Left lung (tissue), 10 donors: ENCODE data around the gene LRRC25. TPM values are rescaled to one million over a fixed set of nuclear protein-coding genes. Genes with fewer than 3 reads are reported as not detected.

Experiments
- ATAC-seq: fragments of 200-7000 bp; cut with Tn5 transposase; one replicate; pipeline ENCODE4 v1.9.1; 2020; ENCODE audit warnings: moderate library complexity
- DNase-seq, 4 donors: peaks; one replicate each; pipeline ENCODE4 v3.0.0-alpha.2; 2013 to 2020
- H3K27ac ChIP-seq, 2 donors: fragments of 200-600 bp; sonication (generic) in 1 of 2; one replicate each; pipeline versions ENCODE4 v1.5.0 to v1.8.0; 2020 to 2021
- H3K27me3 ChIP-seq, 2 donors: fragments of 200-600 bp; sonication (generic) in 1 of 2; one replicate each; pipeline versions ENCODE4 v1.5.0 to v1.8.0; 2020 to 2021
- H3K36me3 ChIP-seq, 2 donors: fragments of 200-600 bp; sonication (generic) in 1 of 2; one replicate each; pipeline versions ENCODE4 v1.5.0 to v1.8.0; 2020 to 2021
- H3K4me1 ChIP-seq, 2 donors: fragments of 200-600 bp; one replicate each; pipeline ENCODE4 v1.8.0; 2021
- H3K4me3 ChIP-seq, 2 donors: fragments of 200-600 bp; sonication (generic) in 1 of 2; one replicate each; pipeline versions ENCODE4 v1.5.0 to v1.8.0; 2020 to 2021; ENCODE audit warnings: mild to moderate bottlenecking in 1 of 2
- H3K9me3 ChIP-seq, 2 donors: fragments of 200-600 bp; sonication (generic) in 1 of 2; one replicate each; pipeline versions ENCODE4 v1.5.0 to v1.8.0; 2020 to 2021
- CTCF ChIP-seq, 2 donors: fragments of 200-600 bp; sonication (generic) in 1 of 2; IDR thresholded peaks; one replicate each; pipeline versions ENCODE4 v1.5.0 to v1.8.0; 2021; ENCODE audit warnings: antibody characterized with exemption in 2 of 2
- intact Hi-C, 2 donors: fragments of 100-400 bp; cut with DNase I; formaldehyde crosslinking; loops; one replicate each; pipeline versions ENCODE4 v1.11.2 to v1.14.2; 2022
- polyA plus RNA-seq, 6 donors: library from polyadenylated mRNA; unstranded; fragments of 120-200 nt; gene quantifications; one replicate each; pipeline ENCODE4 v1.2.1, GENCODE V29; 2013; ENCODE audit not compliant: insufficient read length in 6 of 6
- total RNA-seq, 2 donors: library from RNA; stranded (reverse); fragmentation: NEBNext Ultra II Directional; extraction: Animal tissue kit (Norgen Biotek cat#: 25700); gene quantifications; one replicate each; pipeline ENCODE4 v1.2.1, GENCODE V29; 2021
- donor health status: DM: no; HTN: yes; CAD: no.
- donor health status: DM: no; HTN: no; CAD: no.

The LRRC25 gene
- total and polyA plus RNA-seq, 8 donors: 1.3 to 53.7 (median 1.6) TPM

- intact Hi-C loops: no loop called here
- peaks cover 9 to 56% of the 10 kb centered on the region in 2 donors for H3K4me1 ChIP-seq
- no peak for TF ChIP-seq CTCF (IDR thresholded peaks at IDR 0.05)
- H3K27me3 ChIP-seq: peaks cover 0 to 14% of the 10 kb centered on the region in 2 donors
- H3K36me3 ChIP-seq: peaks cover 0 to 9% of the 10 kb centered on the region in 2 donors
- peak overlapping the region; percentile 19 to 48 for H3K27ac ChIP-seq
- ATAC-seq: peak; percentile 1
- H3K9me3 ChIP-seq: no peaks in the 10 kb centered on the region
- no peak overlapping the region for H3K4me3 ChIP-seq
- peak in 1 of 4 donors; percentile 70 for DNase-seq
These were observed 28.3 kb upstream of the LRRC25 start for GRCh38 chr19:18425515-18426415.

GRCh38 chr19:18424890-18425514 is 27.6 kb upstream of the LRRC25 start:
- DNase-seq: peak in 1 of 4 donors; percentile 74
- peaks cover 0 to 5% of the 10 kb centered on the region in 2 donors for H3K36me3 ChIP-seq
- H3K4me3 ChIP-seq: no peak overlapping the region
- intact Hi-C loops: no loop called here
- H3K27me3 ChIP-seq: peaks cover 0 to 19% of the 10 kb centered on the region in 2 donors
- no peak overlapping the region for H3K27ac ChIP-seq
- peaks cover 14 to 60% of the 10 kb centered on the region in 2 donors for H3K4me1 ChIP-seq
- ATAC-seq: no peak
- TF ChIP-seq CTCF (IDR thresholded peaks at IDR 0.05): no peak
- no peaks in the 10 kb centered on the region for H3K9me3 ChIP-seq

GRCh38 chr19:18424122-18424889 is 26.9 kb upstream of the LRRC25 start:
- Histone ChIP-seq H3K36me3 (peaks cover 0 to 5% of the 10 kb centered on the region in 2 donors), H3K4me3 (no peak overlapping the region), H3K4me1 (peaks cover 9 to 56% of the 10 kb centered on the region in 2 donors), H3K27ac (no peak overlapping the region), H3K27me3 (peaks cover 0 to 17% of the 10 kb centered on the region in 2 donors), H3K9me3 (no peaks in the 10 kb centered on the region)
- no peak for TF ChIP-seq CTCF (IDR thresholded peaks at IDR 0.05)
- intact Hi-C loops: no loop called here
- ATAC-seq (no peak), DNase-seq (peak in 1 of 4 donors; percentile 54)

- intact Hi-C loops: no loop called here
- Histone ChIP-seq H3K9me3 (no peaks in the 10 kb centered on the region), H3K4me3 (no peak overlapping the region), H3K27ac (no peak overlapping the region), H3K36me3 (peaks cover 0 to 5% of the 10 kb centered on the region in 2 donors), H3K27me3 (peaks cover 0 to 16% of the 10 kb centered on the region in 2 donors), H3K4me1 (peaks cover 11 to 54% of the 10 kb centered on the region in 2 donors)
- DNase-seq (peak in 1 of 4 donors; percentile 52), ATAC-seq (no peak)
- TF ChIP-seq CTCF (IDR thresholded peaks at IDR 0.05): no peak
These were observed 26.0 kb upstream of the LRRC25 start for GRCh38 chr19:18423258-18424020.
